HCT116 (cell line): ENCODE data around the gene HSBP1. TPM values are rescaled to one million over a fixed set of nuclear protein-coding genes. Genes with fewer than 3 reads are reported as not detected.

ENCODE experiments used
- ATAC-seq: fragments of 200-7000 bp; cut with Tn5 transposase; 2 replicates; pipeline ENCODE4 v1.9.1; 2020; ENCODE audit warnings: mild to moderate bottlenecking, moderate library complexity
- BruUV-seq: library from RNA; stranded (reverse); fragments of 400-500 nt; replicated peaks from 2 replicates; lab custom pipeline; 2021; lab: Mats Ljungman, UMichigan
- CTCF ChIA-PET: fragments of 300-600 bp; sonication (Branson Sonifier 250); formaldehyde crosslinking; loops from one replicate; lab custom pipeline; 2021; ENCODE audit warnings: antibody characterized with exemption; lab: Charles Lee
- POLR2A ChIA-PET: fragments of 300-600, 350-600 bp; sonication (Branson Sonifier 250); formaldehyde crosslinking; loops from one replicate; lab custom pipeline; 2021; ENCODE audit warnings: antibody characterized with exemption; lab: Charles Lee
- RAD21 ChIA-PET, 2 experiments: fragments of 300-600 bp; sonication (Branson Sonifier 250); formaldehyde crosslinking; loops; one replicate each; lab custom pipeline; 2023; ENCODE audit warnings: low total read pairs in 2 of 2; ENCODE audit not compliant: uncharacterized antibody in 2 of 2, unreplicated experiment in 2 of 2, low non-redundant PET in 1 of 2; lab: Charles Lee
- DNase-seq: peaks from one replicate; pipeline ENCODE4 v3.0.0-alpha.2; 2010; ENCODE audit warnings: low read depth, low spot score
- H2AFZ ChIP-seq: fragments of 200-600 bp; shearing (Covaris generic), sonication (generic); 2 replicates; pipeline ENCODE4 v1.6.1; 2017; ENCODE audit warnings: low read depth, mixed run types, mixed read lengths, antibody characterized with exemption, low read length; ENCODE audit not compliant: poor library complexity, severe bottlenecking
- H3K27ac ChIP-seq: 2 replicates; pipeline ENCODE4 v1.5.1; 2012; ENCODE audit warnings: low read depth, low read length
- H3K27me3 ChIP-seq: fragments of 200-600 bp; sonication (generic); 2 replicates; pipeline ENCODE4 v1.6.1; 2016; ENCODE audit warnings: mixed run types, low read length, mixed read lengths; ENCODE audit not compliant: insufficient read depth
- H3K36me3 ChIP-seq, 2 experiments: fragments of 200-500 bp in 1 of 2; fragments of 200-600 bp in 1 of 2; sonication (Bioruptor generic) in 1 of 2; sonication (generic) in 1 of 2; 2 replicates each; pipeline versions ENCODE4 v1.5.1 to v1.6.1; 2014 to 2016; ENCODE audit warnings: low read length in 2 of 2, inconsistent platforms in 1 of 2, mixed read lengths in 1 of 2, mixed run types in 1 of 2; ENCODE audit not compliant: insufficient read depth in 2 of 2, control insufficient read depth in 1 of 2
- H3K4me1 ChIP-seq, 2 experiments: fragments of 200-600 bp in 1 of 2; sonication (generic) in 1 of 2; 2 replicates each; pipeline versions ENCODE4 v1.5.1 to v1.6.1; 2012 to 2017; ENCODE audit warnings: low read length in 2 of 2, inconsistent platforms in 1 of 2, mild to moderate bottlenecking in 1 of 2, mixed read lengths in 1 of 2, mixed run types in 1 of 2, moderate library complexity in 1 of 2; ENCODE audit not compliant: insufficient read depth in 2 of 2, control insufficient read depth in 1 of 2
- H3K4me2 ChIP-seq: fragments of 200-600 bp; sonication (generic); 2 replicates; pipeline ENCODE4 v1.6.1; 2017; ENCODE audit warnings: mixed run types, low read length, mixed read lengths
- H3K4me3 ChIP-seq, 2 experiments: fragments of 200-600 bp in 1 of 2; sonication (generic) in 1 of 2; replicated peaks in 1 of 2; 2 replicates each; pipeline ENCODE4 v1.5.1; 2011 to 2016; ENCODE audit warnings: low read length in 2 of 2, control low read depth in 1 of 2, low read depth in 1 of 2, mild to moderate bottlenecking in 1 of 2, mixed read lengths in 1 of 2, mixed run types in 1 of 2
- H3K79me2 ChIP-seq: fragments of 200-600 bp; sonication (generic); 2 replicates; pipeline ENCODE4 v1.6.1; 2017; ENCODE audit warnings: mild to moderate bottlenecking, mixed run types, low read length, moderate library complexity, mixed read lengths; ENCODE audit not compliant: insufficient read depth
- H3K9ac ChIP-seq: fragments of 200-600 bp; sonication (generic); 2 replicates; pipeline ENCODE4 v1.6.1; 2016; ENCODE audit warnings: low read length, mixed read lengths
- H3K9me2 ChIP-seq: fragments of 200-600 bp; sonication (generic), shearing (Covaris generic); 2 replicates; pipeline ENCODE4 v1.6.1; 2017; ENCODE audit warnings: mixed run types, mild to moderate bottlenecking, moderate library complexity; ENCODE audit not compliant: insufficient read depth
- H3K9me3 ChIP-seq, 2 experiments: fragments of 200-500 bp in 1 of 2; fragments of 200-600 bp in 1 of 2; sonication (Bioruptor generic) in 1 of 2; sonication (generic) in 1 of 2; 2 replicates each; pipeline ENCODE4 v1.6.1; 2014 to 2017; ENCODE audit warnings: low read length in 2 of 2, mixed read lengths in 2 of 2, inconsistent platforms in 1 of 2, low read depth in 1 of 2, mild to moderate bottlenecking in 1 of 2, mixed run types in 1 of 2, moderate library complexity in 1 of 2; ENCODE audit not compliant: control insufficient read depth in 1 of 2, insufficient read depth in 1 of 2
- H4K20me1 ChIP-seq: fragments of 200-600 bp; sonication (generic), shearing (Covaris generic); 2 replicates; pipeline ENCODE4 v1.6.1; 2017; ENCODE audit warnings: mixed run types, mild to moderate bottlenecking, moderate library complexity; ENCODE audit not compliant: insufficient read depth
- CBX3 ChIP-seq: IDR thresholded peaks from 2 replicates; pipeline ENCODE4 v1.6.1; 2012; ENCODE audit warnings: low read depth
- CEBPB ChIP-seq: IDR thresholded peaks from 2 replicates; pipeline ENCODE4 v1.6.1; 2012; ENCODE audit warnings: low read depth
- EGR1 ChIP-seq: IDR thresholded peaks from 2 replicates; pipeline ENCODE4 v1.6.1; 2012; ENCODE audit warnings: low read depth
- EZH2 ChIP-seq: fragments of 200-600 bp; sonication (generic); IDR thresholded peaks from 2 replicates; pipeline ENCODE4 v1.6.1; 2017; ENCODE audit warnings: antibody characterized with exemption, mixed run types
- EZH2phosphoT487 ChIP-seq: fragments of 200-600 bp; IDR thresholded peaks from 2 replicates; pipeline ENCODE4 v1.6.1; 2018; ENCODE audit warnings: antibody characterized with exemption, borderline replicate concordance
- POLR2AphosphoS5 ChIP-seq: IDR thresholded peaks from 2 replicates; pipeline ENCODE4 v1.6.1; 2011; ENCODE audit warnings: mild to moderate bottlenecking, low read depth, low read length, moderate library complexity
- RAD21 ChIP-seq: IDR thresholded peaks from 2 replicates; pipeline ENCODE4 v1.6.1; 2012; ENCODE audit warnings: low read depth, mild to moderate bottlenecking
- SP1 ChIP-seq: IDR thresholded peaks from 2 replicates; pipeline ENCODE4 v1.6.1; 2012; ENCODE audit warnings: low read depth
- SRF ChIP-seq: IDR thresholded peaks from 2 replicates; pipeline ENCODE4 v1.6.1; 2012; ENCODE audit warnings: low read depth
- YY1 ChIP-seq: IDR thresholded peaks from 2 replicates; pipeline ENCODE4 v1.6.1; 2011; ENCODE audit warnings: low read length, low read depth, moderate library complexity, mild to moderate bottlenecking; ENCODE audit not compliant: insufficient replicate concordance; ENCODE audit errors: extremely low read depth
- ZFX ChIP-seq: fragments of 450-650 bp; IDR thresholded peaks from 2 replicates; pipeline ENCODE4 v1.6.1; 2017
- intact Hi-C: fragments of 100-400 bp; cut with micrococcal nuclease; formaldehyde crosslinking; loops from 2 replicates; pipeline ENCODE4 v1.10.0; 2022
- total RNA-seq: library from RNA; stranded (reverse); gene quantifications from one replicate; pipeline ENCODE4 v1.2.1, GENCODE V29; 2021; ENCODE audit not compliant: unreplicated experiment
- TF ChIP-seq, protein P1 (sequence below), 3 experiments: fragments of 200-600 bp in 1 of 3; sonication (generic) in 1 of 3; IDR thresholded peaks in 2 of 3; conservative IDR thresholded peaks in 1 of 3; 2 replicates each; pipeline ENCODE4 v1.5.1; 2012 to 2017; ENCODE audit warnings: low read depth in 2 of 3, low read length in 2 of 3, antibody characterized with exemption in 1 of 3, borderline replicate concordance in 1 of 3, control low read depth in 1 of 3, mild to moderate bottlenecking in 1 of 3, mixed read lengths in 1 of 3, mixed run types in 1 of 3, moderate library complexity in 1 of 3; ENCODE audit not compliant: insufficient read depth in 1 of 3
- TF ChIP-seq, protein P2 (sequence below): IDR thresholded peaks from 2 replicates; pipeline ENCODE4 v1.6.1; 2012; ENCODE audit warnings: low read depth
- TF ChIP-seq, protein P3 (sequence below): IDR thresholded peaks from 2 replicates; pipeline ENCODE4 v1.6.1; 2011; ENCODE audit warnings: mild to moderate bottlenecking, low read length, moderate library complexity; ENCODE audit not compliant: insufficient replicate concordance; ENCODE audit errors: extremely low read depth
- TF ChIP-seq, protein P4 (sequence below): IDR thresholded peaks from 2 replicates; pipeline ENCODE4 v1.6.1; 2012

The HSBP1 gene
- total RNA-seq, 1 experiment from 2014 or later = 270 TPM

DNA sequence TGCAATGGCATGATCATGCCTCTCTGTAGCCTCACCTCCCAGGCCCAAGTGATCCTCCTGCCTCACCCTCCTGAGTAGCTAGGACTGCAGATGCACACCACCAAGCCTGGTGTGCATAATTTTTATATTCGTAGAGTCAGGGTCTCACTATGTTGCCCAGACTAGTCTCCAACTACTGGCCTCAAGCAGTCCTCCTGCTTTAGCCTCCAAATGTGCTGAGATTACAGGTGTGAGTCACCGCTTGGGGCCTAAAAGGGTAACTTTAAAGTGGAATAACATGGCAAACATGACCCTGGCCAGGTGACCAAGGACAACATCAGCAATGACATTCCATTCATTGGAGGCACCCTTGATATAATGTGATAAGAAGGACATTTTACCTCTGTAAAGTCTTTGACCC, 26.1 kb downstream of the HSBP1 start:
- RAD21 ChIA-PET = no interaction called here
- TF ChIP-seq, protein P1, sequence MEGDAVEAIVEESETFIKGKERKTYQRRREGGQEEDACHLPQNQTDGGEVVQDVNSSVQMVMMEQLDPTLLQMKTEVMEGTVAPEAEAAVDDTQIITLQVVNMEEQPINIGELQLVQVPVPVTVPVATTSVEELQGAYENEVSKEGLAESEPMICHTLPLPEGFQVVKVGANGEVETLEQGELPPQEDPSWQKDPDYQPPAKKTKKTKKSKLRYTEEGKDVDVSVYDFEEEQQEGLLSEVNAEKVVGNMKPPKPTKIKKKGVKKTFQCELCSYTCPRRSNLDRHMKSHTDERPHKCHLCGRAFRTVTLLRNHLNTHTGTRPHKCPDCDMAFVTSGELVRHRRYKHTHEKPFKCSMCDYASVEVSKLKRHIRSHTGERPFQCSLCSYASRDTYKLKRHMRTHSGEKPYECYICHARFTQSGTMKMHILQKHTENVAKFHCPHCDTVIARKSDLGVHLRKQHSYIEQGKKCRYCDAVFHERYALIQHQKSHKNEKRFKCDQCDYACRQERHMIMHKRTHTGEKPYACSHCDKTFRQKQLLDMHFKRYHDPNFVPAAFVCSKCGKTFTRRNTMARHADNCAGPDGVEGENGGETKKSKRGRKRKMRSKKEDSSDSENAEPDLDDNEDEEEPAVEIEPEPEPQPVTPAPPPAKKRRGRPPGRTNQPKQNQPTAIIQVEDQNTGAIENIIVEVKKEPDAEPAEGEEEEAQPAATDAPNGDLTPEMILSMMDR (IDR thresholded peaks at IDR 0.05 in 2 of 3, conservative IDR thresholded peaks at IDR 0.05 in 1 of 3; ENCODE audit: borderline replicate concordance in 1 of 3, insufficient read depth in 1 of 3, low read depth in 2 of 3, low read length in 2 of 3) = no peak
- TF ChIP-seq CBX3 = no peak
- TF ChIP-seq CEBPB = no peak
- TF ChIP-seq EGR1 = no peak
- TF ChIP-seq RAD21 = no peak
- TF ChIP-seq POLR2AphosphoS5 = no peak
- TF ChIP-seq, protein P2, sequence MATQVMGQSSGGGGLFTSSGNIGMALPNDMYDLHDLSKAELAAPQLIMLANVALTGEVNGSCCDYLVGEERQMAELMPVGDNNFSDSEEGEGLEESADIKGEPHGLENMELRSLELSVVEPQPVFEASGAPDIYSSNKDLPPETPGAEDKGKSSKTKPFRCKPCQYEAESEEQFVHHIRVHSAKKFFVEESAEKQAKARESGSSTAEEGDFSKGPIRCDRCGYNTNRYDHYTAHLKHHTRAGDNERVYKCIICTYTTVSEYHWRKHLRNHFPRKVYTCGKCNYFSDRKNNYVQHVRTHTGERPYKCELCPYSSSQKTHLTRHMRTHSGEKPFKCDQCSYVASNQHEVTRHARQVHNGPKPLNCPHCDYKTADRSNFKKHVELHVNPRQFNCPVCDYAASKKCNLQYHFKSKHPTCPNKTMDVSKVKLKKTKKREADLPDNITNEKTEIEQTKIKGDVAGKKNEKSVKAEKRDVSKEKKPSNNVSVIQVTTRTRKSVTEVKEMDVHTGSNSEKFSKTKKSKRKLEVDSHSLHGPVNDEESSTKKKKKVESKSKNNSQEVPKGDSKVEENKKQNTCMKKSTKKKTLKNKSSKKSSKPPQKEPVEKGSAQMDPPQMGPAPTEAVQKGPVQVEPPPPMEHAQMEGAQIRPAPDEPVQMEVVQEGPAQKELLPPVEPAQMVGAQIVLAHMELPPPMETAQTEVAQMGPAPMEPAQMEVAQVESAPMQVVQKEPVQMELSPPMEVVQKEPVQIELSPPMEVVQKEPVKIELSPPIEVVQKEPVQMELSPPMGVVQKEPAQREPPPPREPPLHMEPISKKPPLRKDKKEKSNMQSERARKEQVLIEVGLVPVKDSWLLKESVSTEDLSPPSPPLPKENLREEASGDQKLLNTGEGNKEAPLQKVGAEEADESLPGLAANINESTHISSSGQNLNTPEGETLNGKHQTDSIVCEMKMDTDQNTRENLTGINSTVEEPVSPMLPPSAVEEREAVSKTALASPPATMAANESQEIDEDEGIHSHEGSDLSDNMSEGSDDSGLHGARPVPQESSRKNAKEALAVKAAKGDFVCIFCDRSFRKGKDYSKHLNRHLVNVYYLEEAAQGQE = no peak
- no peak for TF ChIP-seq YY1
- TF ChIP-seq ZFX = no peak
- no peak for TF ChIP-seq SRF
- TF ChIP-seq, protein P3, sequence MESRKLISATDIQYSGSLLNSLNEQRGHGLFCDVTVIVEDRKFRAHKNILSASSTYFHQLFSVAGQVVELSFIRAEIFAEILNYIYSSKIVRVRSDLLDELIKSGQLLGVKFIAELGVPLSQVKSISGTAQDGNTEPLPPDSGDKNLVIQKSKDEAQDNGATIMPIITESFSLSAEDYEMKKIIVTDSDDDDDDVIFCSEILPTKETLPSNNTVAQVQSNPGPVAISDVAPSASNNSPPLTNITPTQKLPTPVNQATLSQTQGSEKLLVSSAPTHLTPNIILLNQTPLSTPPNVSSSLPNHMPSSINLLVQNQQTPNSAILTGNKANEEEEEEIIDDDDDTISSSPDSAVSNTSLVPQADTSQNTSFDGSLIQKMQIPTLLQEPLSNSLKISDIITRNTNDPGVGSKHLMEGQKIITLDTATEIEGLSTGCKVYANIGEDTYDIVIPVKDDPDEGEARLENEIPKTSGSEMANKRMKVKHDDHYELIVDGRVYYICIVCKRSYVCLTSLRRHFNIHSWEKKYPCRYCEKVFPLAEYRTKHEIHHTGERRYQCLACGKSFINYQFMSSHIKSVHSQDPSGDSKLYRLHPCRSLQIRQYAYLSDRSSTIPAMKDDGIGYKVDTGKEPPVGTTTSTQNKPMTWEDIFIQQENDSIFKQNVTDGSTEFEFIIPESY = no peak
- TF ChIP-seq, protein P4, sequence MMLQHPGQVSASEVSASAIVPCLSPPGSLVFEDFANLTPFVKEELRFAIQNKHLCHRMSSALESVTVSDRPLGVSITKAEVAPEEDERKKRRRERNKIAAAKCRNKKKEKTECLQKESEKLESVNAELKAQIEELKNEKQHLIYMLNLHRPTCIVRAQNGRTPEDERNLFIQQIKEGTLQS = no peak
- no peak for TF ChIP-seq SP1
- TF ChIP-seq EZH2 = no peak
- no peak for TF ChIP-seq EZH2phosphoT487
- TF ChIP-seq, all 23 proteins: peak for 0
- DNase-seq = no peak
- Histone ChIP-seq H3K4me1 (peaks cover 9 to 13% of the 10 kb centered on the region in 2 experiments), H3K79me2 (no peaks in the 10 kb centered on the region), H3K9me2 (no peaks in the 10 kb centered on the region), H3K9me3 (no peaks in the 10 kb centered on the region), H3K36me3 (no peaks in the 10 kb centered on the region), H4K20me1 (no peaks in the 10 kb centered on the region), H2AFZ (no peak overlapping the region), H3K27ac (no peak overlapping the region), H3K4me2 (no peak overlapping the region), H3K9ac (no peak overlapping the region), H3K27me3 (no peaks in the 10 kb centered on the region), H3K4me3 (no peak overlapping the region)
- POLR2A ChIA-PET = no interaction called here
- intact Hi-C loops = no loop called here
- BruUV-seq = no TSS peak
- CTCF ChIA-PET = interaction anchor here (1.2 kb wide), 1 partner anchor 232 kb away, joined by 3 read pairs; no protein-coding TSS in a partner anchor
- no peak for ATAC-seq
